Measurements from ENCODE around the gene LRRC8E.

LRRC8E gene

GRCh38 chr19:7868671-7869452 lies 19.4 kb upstream of the LRRC8E start:
- peak; percentile 41 for TF ChIP-seq CTCF (IDR thresholded peaks at IDR 0.05; ENCODE audit: low read depth, low read length, missing control alignments)
- DNase-seq (ENCODE audit: low read depth): no peak
- H3K4me3 ChIP-seq (ENCODE audit: low read depth, low read length): peak overlapping the region; percentile 19
- in situ Hi-C loops (cut with HindIII; ENCODE audit: low sequenced_read_pairs): no loop called here

- H3K4me3 ChIP-seq (ENCODE audit: low read depth, low read length): peak overlapping the region; percentile 19
- TF ChIP-seq CTCF (IDR thresholded peaks at IDR 0.05; ENCODE audit: low read depth, low read length, missing control alignments): no peak
- in situ Hi-C loops (cut with HindIII; ENCODE audit: low sequenced_read_pairs): no loop called here
- no peak for DNase-seq (ENCODE audit: low read depth)
These were observed 18.8 kb upstream of the LRRC8E start for GRCh38 chr19:7869453-7869909.

- DNase-seq (ENCODE audit: low read depth): no peak
- in situ Hi-C loops (cut with HindIII; ENCODE audit: low sequenced_read_pairs): no loop called here
- peak overlapping the region; percentile 19 for H3K4me3 ChIP-seq (ENCODE audit: low read depth, low read length)
- TF ChIP-seq CTCF (IDR thresholded peaks at IDR 0.05; ENCODE audit: low read depth, low read length, missing control alignments): no peak
These were observed 18.3 kb upstream of the LRRC8E start for GRCh38 chr19:7869910-7870511.

GRCh38 chr19:7870571-7871436 lies 17.5 kb upstream of the LRRC8E start:
- TF ChIP-seq CTCF (IDR thresholded peaks at IDR 0.05; ENCODE audit: low read depth, low read length, missing control alignments): no peak
- no peak overlapping the region for H3K4me3 ChIP-seq (ENCODE audit: low read depth, low read length)
- in situ Hi-C loops (cut with HindIII; ENCODE audit: low sequenced_read_pairs): no loop called here
- DNase-seq (ENCODE audit: low read depth): no peak

- peak; percentile 72 for DNase-seq (ENCODE audit: low read depth)
- peak overlapping the region; percentile 18 for H3K4me3 ChIP-seq (ENCODE audit: low read depth, low read length)
- in situ Hi-C loops (cut with HindIII; ENCODE audit: low sequenced_read_pairs): no loop called here
- no peak for TF ChIP-seq CTCF (IDR thresholded peaks at IDR 0.05; ENCODE audit: low read depth, low read length, missing control alignments)
These were observed 16.6 kb upstream of the LRRC8E start for GRCh38 chr19:7871437-7872305.

All from astrocyte of the cerebellum (primary cell).